HCT116 (cell line): Measurements from ENCODE around the gene SKA3. TPM values are rescaled to one million over a fixed set of nuclear protein-coding genes. Genes with fewer than 3 reads are reported as not detected.

Experiments
- ATAC-seq: fragments of 200-7000 bp; cut with Tn5 transposase; 2 replicates; pipeline ENCODE4 v1.9.1; 2020; ENCODE audit warnings: mild to moderate bottlenecking, moderate library complexity
- BruUV-seq: library from RNA; stranded (reverse); fragments of 400-500 nt; replicated peaks from 2 replicates; lab custom pipeline; 2021; lab: Mats Ljungman, UMichigan
- CTCF ChIA-PET: fragments of 300-600 bp; sonication (Branson Sonifier 250); formaldehyde crosslinking; loops from one replicate; lab custom pipeline; 2021; ENCODE audit warnings: antibody characterized with exemption; lab: Charles Lee
- POLR2A ChIA-PET: fragments of 300-600, 350-600 bp; sonication (Branson Sonifier 250); formaldehyde crosslinking; loops from one replicate; lab custom pipeline; 2021; ENCODE audit warnings: antibody characterized with exemption; lab: Charles Lee
- RAD21 ChIA-PET, 2 experiments: fragments of 300-600 bp; sonication (Branson Sonifier 250); formaldehyde crosslinking; loops; one replicate each; lab custom pipeline; 2023; ENCODE audit warnings: low total read pairs in 2 of 2; ENCODE audit not compliant: uncharacterized antibody in 2 of 2, unreplicated experiment in 2 of 2, low non-redundant PET in 1 of 2; lab: Charles Lee
- DNase-seq: peaks from one replicate; pipeline ENCODE4 v3.0.0-alpha.2; 2010; ENCODE audit warnings: low read depth, low spot score
- H2AFZ ChIP-seq: fragments of 200-600 bp; shearing (Covaris generic), sonication (generic); 2 replicates; pipeline ENCODE4 v1.6.1; 2017; ENCODE audit warnings: low read depth, mixed run types, mixed read lengths, antibody characterized with exemption, low read length; ENCODE audit not compliant: poor library complexity, severe bottlenecking
- H3K27ac ChIP-seq: 2 replicates; pipeline ENCODE4 v1.5.1; 2012; ENCODE audit warnings: low read depth, low read length
- H3K27me3 ChIP-seq: fragments of 200-600 bp; sonication (generic); 2 replicates; pipeline ENCODE4 v1.6.1; 2016; ENCODE audit warnings: mixed run types, low read length, mixed read lengths; ENCODE audit not compliant: insufficient read depth
- H3K36me3 ChIP-seq, 2 experiments: fragments of 200-500 bp in 1 of 2; fragments of 200-600 bp in 1 of 2; sonication (Bioruptor generic) in 1 of 2; sonication (generic) in 1 of 2; 2 replicates each; pipeline versions ENCODE4 v1.5.1 to v1.6.1; 2014 to 2016; ENCODE audit warnings: low read length in 2 of 2, inconsistent platforms in 1 of 2, mixed read lengths in 1 of 2, mixed run types in 1 of 2; ENCODE audit not compliant: insufficient read depth in 2 of 2, control insufficient read depth in 1 of 2
- H3K4me1 ChIP-seq, 2 experiments: fragments of 200-600 bp in 1 of 2; sonication (generic) in 1 of 2; 2 replicates each; pipeline versions ENCODE4 v1.5.1 to v1.6.1; 2012 to 2017; ENCODE audit warnings: low read length in 2 of 2, inconsistent platforms in 1 of 2, mild to moderate bottlenecking in 1 of 2, mixed read lengths in 1 of 2, mixed run types in 1 of 2, moderate library complexity in 1 of 2; ENCODE audit not compliant: insufficient read depth in 2 of 2, control insufficient read depth in 1 of 2
- H3K4me2 ChIP-seq: fragments of 200-600 bp; sonication (generic); 2 replicates; pipeline ENCODE4 v1.6.1; 2017; ENCODE audit warnings: mixed run types, low read length, mixed read lengths
- H3K4me3 ChIP-seq, 2 experiments: fragments of 200-600 bp in 1 of 2; sonication (generic) in 1 of 2; replicated peaks in 1 of 2; 2 replicates each; pipeline ENCODE4 v1.5.1; 2011 to 2016; ENCODE audit warnings: low read length in 2 of 2, control low read depth in 1 of 2, low read depth in 1 of 2, mild to moderate bottlenecking in 1 of 2, mixed read lengths in 1 of 2, mixed run types in 1 of 2
- H3K79me2 ChIP-seq: fragments of 200-600 bp; sonication (generic); 2 replicates; pipeline ENCODE4 v1.6.1; 2017; ENCODE audit warnings: mild to moderate bottlenecking, mixed run types, low read length, moderate library complexity, mixed read lengths; ENCODE audit not compliant: insufficient read depth
- H3K9ac ChIP-seq: fragments of 200-600 bp; sonication (generic); 2 replicates; pipeline ENCODE4 v1.6.1; 2016; ENCODE audit warnings: low read length, mixed read lengths
- H3K9me2 ChIP-seq: fragments of 200-600 bp; sonication (generic), shearing (Covaris generic); 2 replicates; pipeline ENCODE4 v1.6.1; 2017; ENCODE audit warnings: mixed run types, mild to moderate bottlenecking, moderate library complexity; ENCODE audit not compliant: insufficient read depth
- H3K9me3 ChIP-seq, 2 experiments: fragments of 200-500 bp in 1 of 2; fragments of 200-600 bp in 1 of 2; sonication (Bioruptor generic) in 1 of 2; sonication (generic) in 1 of 2; 2 replicates each; pipeline ENCODE4 v1.6.1; 2014 to 2017; ENCODE audit warnings: low read length in 2 of 2, mixed read lengths in 2 of 2, inconsistent platforms in 1 of 2, low read depth in 1 of 2, mild to moderate bottlenecking in 1 of 2, mixed run types in 1 of 2, moderate library complexity in 1 of 2; ENCODE audit not compliant: control insufficient read depth in 1 of 2, insufficient read depth in 1 of 2
- H4K20me1 ChIP-seq: fragments of 200-600 bp; sonication (generic), shearing (Covaris generic); 2 replicates; pipeline ENCODE4 v1.6.1; 2017; ENCODE audit warnings: mixed run types, mild to moderate bottlenecking, moderate library complexity; ENCODE audit not compliant: insufficient read depth
- ATF3 ChIP-seq: IDR thresholded peaks from 2 replicates; pipeline ENCODE4 v1.6.1; 2012
- CBX3 ChIP-seq: IDR thresholded peaks from 2 replicates; pipeline ENCODE4 v1.6.1; 2012; ENCODE audit warnings: low read depth
- CEBPB ChIP-seq: IDR thresholded peaks from 2 replicates; pipeline ENCODE4 v1.6.1; 2012; ENCODE audit warnings: low read depth
- EGR1 ChIP-seq: IDR thresholded peaks from 2 replicates; pipeline ENCODE4 v1.6.1; 2012; ENCODE audit warnings: low read depth
- ELF1 ChIP-seq: IDR thresholded peaks from 2 replicates; pipeline ENCODE4 v1.6.1; 2012; ENCODE audit warnings: low read depth, borderline replicate concordance
- EZH2 ChIP-seq: fragments of 200-600 bp; sonication (generic); IDR thresholded peaks from 2 replicates; pipeline ENCODE4 v1.6.1; 2017; ENCODE audit warnings: antibody characterized with exemption, mixed run types
- FOSL1 ChIP-seq: IDR thresholded peaks from 2 replicates; pipeline ENCODE4 v1.6.1; 2012; ENCODE audit warnings: low read depth
- JUND ChIP-seq: IDR thresholded peaks from 2 replicates; pipeline ENCODE4 v1.6.1; 2012
- POLR2A ChIP-seq: IDR thresholded peaks from 2 replicates; pipeline ENCODE4 v1.7.0; 2011; ENCODE audit warnings: borderline replicate concordance; ENCODE audit not compliant: insufficient read depth, insufficient read length; ENCODE audit errors: extremely low read depth
- POLR2AphosphoS5 ChIP-seq: IDR thresholded peaks from 2 replicates; pipeline ENCODE4 v1.6.1; 2011; ENCODE audit warnings: mild to moderate bottlenecking, low read depth, low read length, moderate library complexity
- REST ChIP-seq: IDR thresholded peaks from 2 replicates; pipeline ENCODE4 v1.6.1; 2012; ENCODE audit warnings: low read depth
- SIN3A ChIP-seq: IDR thresholded peaks from 2 replicates; pipeline ENCODE4 v1.6.1; 2012; ENCODE audit warnings: low read depth
- SP1 ChIP-seq: IDR thresholded peaks from 2 replicates; pipeline ENCODE4 v1.6.1; 2012; ENCODE audit warnings: low read depth
- SRF ChIP-seq: IDR thresholded peaks from 2 replicates; pipeline ENCODE4 v1.6.1; 2012; ENCODE audit warnings: low read depth
- TCF7L2 ChIP-seq: IDR thresholded peaks from 2 replicates; pipeline ENCODE4 v1.7.0; 2011; ENCODE audit warnings: borderline replicate concordance, inconsistent platforms; ENCODE audit not compliant: insufficient read depth, insufficient read length; ENCODE audit errors: extremely low read depth
- YY1 ChIP-seq: IDR thresholded peaks from 2 replicates; pipeline ENCODE4 v1.6.1; 2011; ENCODE audit warnings: low read length, low read depth, moderate library complexity, mild to moderate bottlenecking; ENCODE audit not compliant: insufficient replicate concordance; ENCODE audit errors: extremely low read depth
- ZFX ChIP-seq: fragments of 450-650 bp; IDR thresholded peaks from 2 replicates; pipeline ENCODE4 v1.6.1; 2017
- ZNF274 ChIP-seq: fragments of 200-500 bp; sonication (Bioruptor generic); IDR thresholded peaks from 2 replicates; pipeline ENCODE4 v1.6.1; 2014; ENCODE audit warnings: mild to moderate bottlenecking, low read depth, low read length, inconsistent platforms
- intact Hi-C: fragments of 100-400 bp; cut with micrococcal nuclease; formaldehyde crosslinking; loops from 2 replicates; pipeline ENCODE4 v1.10.0; 2022
- total RNA-seq: library from RNA; stranded (reverse); gene quantifications from one replicate; pipeline ENCODE4 v1.2.1, GENCODE V29; 2021; ENCODE audit not compliant: unreplicated experiment
- TF ChIP-seq, protein P1 (sequence below): IDR thresholded peaks from 2 replicates; pipeline ENCODE4 v1.6.1; 2012
- TF ChIP-seq, protein P2 (sequence below), 3 experiments: fragments of 200-600 bp in 1 of 3; sonication (generic) in 1 of 3; IDR thresholded peaks in 2 of 3; conservative IDR thresholded peaks in 1 of 3; 2 replicates each; pipeline ENCODE4 v1.5.1; 2012 to 2017; ENCODE audit warnings: low read depth in 2 of 3, low read length in 2 of 3, antibody characterized with exemption in 1 of 3, borderline replicate concordance in 1 of 3, control low read depth in 1 of 3, mild to moderate bottlenecking in 1 of 3, mixed read lengths in 1 of 3, mixed run types in 1 of 3, moderate library complexity in 1 of 3; ENCODE audit not compliant: insufficient read depth in 1 of 3

The SKA3 gene
- total RNA-seq, 1 experiment from 2014 or later, result 43.3 TPM

DNA sequence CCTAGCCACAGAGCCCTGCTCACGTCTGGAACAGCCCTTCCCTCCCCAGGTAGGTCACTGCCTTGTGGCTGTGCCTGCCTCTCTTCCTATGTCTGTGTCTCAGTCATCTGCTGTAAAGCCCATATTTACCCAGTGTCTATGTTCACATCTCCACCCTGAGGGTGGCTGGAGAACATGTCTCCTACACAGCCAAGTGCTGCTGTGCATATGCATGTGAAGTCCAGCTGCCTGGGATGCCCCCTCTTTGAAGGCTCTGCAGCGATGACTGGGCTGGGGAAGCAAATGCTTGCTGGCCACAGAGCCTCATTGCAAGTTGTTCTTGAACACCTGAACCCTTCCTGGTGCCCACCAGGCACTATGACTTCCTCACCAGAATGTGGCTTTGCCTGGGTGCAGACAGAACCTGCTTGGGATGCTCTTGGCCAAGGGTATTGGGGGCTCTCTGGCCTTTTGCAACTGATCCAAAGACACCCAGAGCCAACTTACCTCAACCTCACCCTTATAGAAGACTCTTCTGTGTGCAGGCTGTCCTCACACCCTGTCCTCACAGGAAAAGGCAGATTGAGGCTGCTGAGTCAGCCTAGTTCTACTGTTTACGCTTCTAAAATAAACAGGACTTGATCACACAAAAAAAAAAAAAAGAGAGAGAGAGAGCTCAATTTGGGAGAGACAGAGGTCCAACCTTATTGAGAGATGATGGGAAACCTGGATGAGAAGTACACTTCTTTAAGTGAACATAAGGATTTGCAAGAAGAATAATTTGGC is 26.6 kb upstream of the SKA3 start:
- no peak for DNase-seq
- TF ChIP-seq, protein P1, sequence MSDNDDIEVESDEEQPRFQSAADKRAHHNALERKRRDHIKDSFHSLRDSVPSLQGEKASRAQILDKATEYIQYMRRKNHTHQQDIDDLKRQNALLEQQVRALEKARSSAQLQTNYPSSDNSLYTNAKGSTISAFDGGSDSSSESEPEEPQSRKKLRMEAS, result no peak
- TF ChIP-seq ATF3, result no peak
- TF ChIP-seq SIN3A, result no peak
- no peak for TF ChIP-seq CEBPB
- TF ChIP-seq TCF7L2, result no peak
- TF ChIP-seq EGR1, result no peak
- TF ChIP-seq, protein P2, sequence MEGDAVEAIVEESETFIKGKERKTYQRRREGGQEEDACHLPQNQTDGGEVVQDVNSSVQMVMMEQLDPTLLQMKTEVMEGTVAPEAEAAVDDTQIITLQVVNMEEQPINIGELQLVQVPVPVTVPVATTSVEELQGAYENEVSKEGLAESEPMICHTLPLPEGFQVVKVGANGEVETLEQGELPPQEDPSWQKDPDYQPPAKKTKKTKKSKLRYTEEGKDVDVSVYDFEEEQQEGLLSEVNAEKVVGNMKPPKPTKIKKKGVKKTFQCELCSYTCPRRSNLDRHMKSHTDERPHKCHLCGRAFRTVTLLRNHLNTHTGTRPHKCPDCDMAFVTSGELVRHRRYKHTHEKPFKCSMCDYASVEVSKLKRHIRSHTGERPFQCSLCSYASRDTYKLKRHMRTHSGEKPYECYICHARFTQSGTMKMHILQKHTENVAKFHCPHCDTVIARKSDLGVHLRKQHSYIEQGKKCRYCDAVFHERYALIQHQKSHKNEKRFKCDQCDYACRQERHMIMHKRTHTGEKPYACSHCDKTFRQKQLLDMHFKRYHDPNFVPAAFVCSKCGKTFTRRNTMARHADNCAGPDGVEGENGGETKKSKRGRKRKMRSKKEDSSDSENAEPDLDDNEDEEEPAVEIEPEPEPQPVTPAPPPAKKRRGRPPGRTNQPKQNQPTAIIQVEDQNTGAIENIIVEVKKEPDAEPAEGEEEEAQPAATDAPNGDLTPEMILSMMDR (IDR thresholded peaks at IDR 0.05 in 2 of 3, conservative IDR thresholded peaks at IDR 0.05 in 1 of 3; ENCODE audit: borderline replicate concordance in 1 of 3, insufficient read depth in 1 of 3, low read depth in 2 of 3, low read length in 2 of 3), result no peak
- no peak for TF ChIP-seq POLR2A
- no peak for TF ChIP-seq EZH2
- no peak for TF ChIP-seq POLR2AphosphoS5
- TF ChIP-seq FOSL1, result no peak
- TF ChIP-seq ELF1, result no peak
- no peak for TF ChIP-seq SRF
- no peak for TF ChIP-seq JUND
- no peak for TF ChIP-seq SP1
- no peak for TF ChIP-seq ZFX
- no peak for TF ChIP-seq CBX3
- no peak for TF ChIP-seq ZNF274
- no peak for TF ChIP-seq YY1
- no peak for TF ChIP-seq REST

More for the DNA sequence above, 26.6 kb upstream of the SKA3 start:
- Histone ChIP-seq H3K4me2 (no peak overlapping the region), H3K9ac (no peak overlapping the region), H3K27me3 (no peaks in the 10 kb centered on the region), H3K79me2 (no peaks in the 10 kb centered on the region), H3K36me3 (no peaks in the 10 kb centered on the region), H3K4me1 (no peaks in the 10 kb centered on the region), H3K4me3 (no peak overlapping the region), H4K20me1 (no peaks in the 10 kb centered on the region), H3K27ac (no peak overlapping the region), H2AFZ (no peak overlapping the region), H3K9me2 (no peaks in the 10 kb centered on the region), H3K9me3 (no peaks in the 10 kb centered on the region)
- no peak for ATAC-seq
- CTCF ChIA-PET, result no interaction called here
- no TSS peak for BruUV-seq
- RAD21 ChIA-PET, result no interaction called here
- POLR2A ChIA-PET, result no interaction called here
- intact Hi-C loops, result no loop called here
